K562 (cell line): Measurements from ENCODE around the gene DPAGT1. TPM values are rescaled to one million over a fixed set of nuclear protein-coding genes. Genes with fewer than 3 reads are reported as not detected.
A peak's percentile ranks its signal among the peaks of the same experiment; 100 is the strongest.

Source experiments
- BACH1 ChIP-seq: fragments of 200-800 bp; sonication (Bioruptor generic); IDR thresholded peaks from 2 replicates; pipeline ENCODE4 v1.6.1; 2016; ENCODE audit warnings: missing genetic modification characterization, missing compliant biosample characterization
- CREB3L1 ChIP-seq: fragments of 450-650 bp; IDR thresholded peaks from 2 replicates; pipeline ENCODE4 v1.6.1; 2014; ENCODE audit warnings: low read depth, mild to moderate bottlenecking, moderate library complexity, borderline replicate concordance
- DIDO1 ChIP-seq: fragments of 450-650 bp; IDR thresholded peaks from 2 replicates; pipeline ENCODE4 v1.6.1; 2016; ENCODE audit warnings: low read depth, missing biosample characterization, missing genetic modification characterization
- ETV6 ChIP-seq, 3 experiments: fragments of 150-350 bp in 1 of 3; sonication (generic) in 1 of 3; formaldehyde crosslinking in 1 of 3; IDR thresholded peaks; 2 replicates each; pipeline versions ENCODE4 v1.6.1 to v1.8.0; 2014 to 2022; ENCODE audit warnings: borderline replicate concordance in 2 of 3, low read depth in 2 of 3, antibody characterized with exemption in 1 of 3, low read length in 1 of 3, mild to moderate bottlenecking in 1 of 3, missing genetic modification reagents in 1 of 3
- GABPA ChIP-seq: fragments of 200-800 bp; sonication (Bioruptor generic); conservative IDR thresholded peaks from 2 replicates; pipeline ENCODE4 v1.6.1; 2016; ENCODE audit warnings: low read depth, missing genetic modification characterization, missing compliant biosample characterization
- HSF4 ChIP-seq: fragments of 250-450 bp; sonication (Bioruptor Pico); IDR thresholded peaks from 2 replicates; pipeline ENCODE4 v2.1.2; 2022; ENCODE audit warnings: mild to moderate bottlenecking, moderate library complexity, borderline replicate concordance
- IRF1 ChIP-seq: sonication (generic); formaldehyde crosslinking; IDR thresholded peaks from 2 replicates; pipeline ENCODE4 v1.8.0; 2022; ENCODE audit warnings: missing genetic modification reagents, mild to moderate bottlenecking, borderline replicate concordance
- JUNB ChIP-seq: fragments of 450-650 bp; formaldehyde crosslinking; conservative IDR thresholded peaks from 2 replicates; pipeline ENCODE4 v1.4.0; 2020; ENCODE audit warnings: mild to moderate bottlenecking
- KAT2B ChIP-seq: IDR thresholded peaks from one replicate; pipeline ENCODE4 v1.6.1; 2012; ENCODE audit warnings: low read depth, mild to moderate bottlenecking, control low read depth, inconsistent platforms, low read length, moderate library complexity
- LEF1 ChIP-seq: fragments of 450-650 bp; IDR thresholded peaks from 2 replicates; pipeline ENCODE4 v1.6.1; 2016; ENCODE audit warnings: mild to moderate bottlenecking
- MYNN ChIP-seq, 2 experiments: sonication (generic); formaldehyde crosslinking in 1 of 2; IDR thresholded peaks; 2 replicates each; pipeline versions ENCODE4 v1.5.0 to v1.6.1; 2016 to 2020; ENCODE audit warnings: antibody characterized with exemption in 1 of 2, missing genetic modification reagents in 1 of 2
- NCOA4 ChIP-seq: fragments of 450-650 bp; IDR thresholded peaks from 2 replicates; pipeline ENCODE4 v1.6.1; 2018; ENCODE audit warnings: mild to moderate bottlenecking; ENCODE audit not compliant: partially characterized antibody
- NUFIP1 ChIP-seq: fragments of 450-650 bp; IDR thresholded peaks from 2 replicates; pipeline ENCODE4 v1.6.1; 2018; ENCODE audit not compliant: partially characterized antibody
- POU5F1 ChIP-seq: fragments of 150-350 bp; IDR thresholded peaks from 2 replicates; pipeline ENCODE4 v1.6.1; 2014; ENCODE audit warnings: borderline replicate concordance, low read length, low read depth, mild to moderate bottlenecking; ENCODE audit not compliant: partially characterized antibody
- RUNX1 ChIP-seq: sonication (generic); IDR thresholded peaks from 2 replicates; pipeline ENCODE4 v1.6.1; 2016; ENCODE audit warnings: antibody characterized with exemption, low read depth
- SP2 ChIP-seq: IDR thresholded peaks from 2 replicates; pipeline ENCODE4 v1.6.1; 2011; ENCODE audit warnings: mild to moderate bottlenecking, low read depth, low read length, moderate library complexity; ENCODE audit not compliant: poor library complexity, severe bottlenecking; ENCODE audit errors: extremely low read depth
- TCF7 ChIP-seq: sonication (generic); IDR thresholded peaks from 2 replicates; pipeline ENCODE4 v1.6.1; 2016; ENCODE audit warnings: antibody characterized with exemption, borderline replicate concordance
- TFAM ChIP-seq: fragments of 250-450 bp; sonication (Bioruptor Pico); conservative IDR thresholded peaks from 2 replicates; pipeline ENCODE4 v1.5.0; 2021; ENCODE audit warnings: mild to moderate bottlenecking, moderate library complexity
- TRIM24 ChIP-seq, 2 experiments: fragments of 450-650 bp; IDR thresholded peaks; 2 replicates each; pipeline ENCODE4 v1.6.1; 2016
- ZBTB1 ChIP-seq: sonication (generic); formaldehyde crosslinking; IDR thresholded peaks from 2 replicates; pipeline ENCODE4 v1.8.1; 2023; ENCODE audit warnings: missing genetic modification reagents, low read depth, mild to moderate bottlenecking, borderline replicate concordance
- ZBTB5 ChIP-seq: fragments of 450-650 bp; IDR thresholded peaks from 2 replicates; pipeline ENCODE4 v1.6.1; 2017; ENCODE audit warnings: antibody characterized with exemption
- ZNF143 ChIP-seq: sonication (generic); formaldehyde crosslinking; IDR thresholded peaks from 2 replicates; pipeline ENCODE4 v1.9.0; 2022; ENCODE audit warnings: mild to moderate bottlenecking, missing genetic modification reagents
- ZNF184 ChIP-seq: sonication (generic); formaldehyde crosslinking; IDR thresholded peaks from 2 replicates; pipeline ENCODE4 v1.5.0; 2020; ENCODE audit warnings: missing genetic modification reagents
- ZNF586 ChIP-seq: fragments of 450-650 bp; formaldehyde crosslinking; conservative IDR thresholded peaks from 2 replicates; pipeline ENCODE4 v1.4.0; 2020; ENCODE audit warnings: mild to moderate bottlenecking, moderate library complexity
- polyA plus RNA-seq, 8 experiments: library from polyadenylated mRNA; depleted of rRNA in 4 of 8; stranded (reverse) in 5 of 8; unstranded in 3 of 8; fragments of >200 nt; fragmentation: Nextera tagmentation in 2 of 8; fragmentation: Illumina TruSeq in 1 of 8; extraction: Ambion mirVana in 2 of 8; extraction: Trizol in 1 of 8; gene quantifications; 2 replicates each; pipeline versions ENCODE4 v1.2.1 to v1.2.3, GENCODE V29; 2011 to 2014; ENCODE audit warnings: inconsistent platforms in 1 of 8, missing spikeins in 1 of 8
- total RNA-seq, 7 experiments: library from RNA; depleted of rRNA in 6 of 7; stranded (reverse); fragments of >200 nt in 6 of 7; fragmentation: Illumina TruSeq in 2 of 7; extraction: Trizol in 2 of 7; gene quantifications; 2 replicates each; pipeline versions ENCODE4 v1.2.1 to v1.2.3, GENCODE V29; 2011 to 2021; ENCODE audit warnings: low replicate concordance in 1 of 7

DPAGT1 gene
- total and polyA plus RNA-seq, 9 of the 15 experiments (the other 6 are each of a cell fraction or from before 2014, with no cell fraction given) = 29.9 to 135 (median 85.0) TPM

GRCh38 chr11:119057000-119057769 lies 44.5 kb downstream of the DPAGT1 start, which contains the start of gene HYOU1 (continued):
- TF ChIP-seq ETV6 (IDR thresholded peaks at IDR 0.05; ENCODE audit: borderline replicate concordance in 1 of 2, low read depth in 2 of 2, low read length in 1 of 2) (no peak), ETV6 (CRISPR knock-in tag; IDR thresholded peaks at IDR 0.05; ENCODE audit: borderline replicate concordance) (no peak), BACH1 (no peak), KAT2B (no peak), LEF1 (0 out of 2 replicates have a peak, but pooled peaks have one; percentile 30), ZNF184 (CRISPR knock-in tag) (no peak), ZNF143 (CRISPR knock-in tag) (no peak), IRF1 (no peak), TFAM (CRISPR knock-in tag) (no peak), TRIM24 (IDR thresholded peaks at IDR 0.05) (no peak), POU5F1 (no peak), ZNF586 (no peak), NUFIP1 (no peak), MYNN (IDR thresholded peaks at IDR 0.05) (peak; percentile 15; the same call in 1 of the 2 replicates), MYNN (CRISPR knock-in tag; IDR thresholded peaks at IDR 0.05) (no peak), ZBTB5 (no peak), HSF4 (no peak), NCOA4 (no peak), CREB3L1 (peak; percentile 92), DIDO1 (tag) (no peak), ZBTB1 (CRISPR knock-in tag) (peak; percentile 22; the same call in 1 of the 2 replicates), SP2 (no peak), TCF7 (no peak), GABPA (tag) (peak; percentile 91), RUNX1 (no peak), JUNB (CRISPR knock-in tag) (no peak)
